HL-60 (cell line): Measurements from ENCODE around the gene SLC16A12.

ENCODE experiments used
- DNase-seq, 2 experiments: peaks; one replicate each; pipeline ENCODE4 v3.0.0-alpha.2; 2010 to 2020; ENCODE audit warnings: low read depth in 1 of 2, low spot score in 1 of 2
- H3K27ac ChIP-seq: fragments of 250-450 bp; sonication (Bioruptor Pico); replicated peaks from 2 replicates; pipeline ENCODE4 v1.5.1; 2020; ENCODE audit warnings: mild to moderate bottlenecking, moderate library complexity
- H3K27me3 ChIP-seq: fragments of 250-450 bp; sonication (Bioruptor Pico); 2 replicates; pipeline ENCODE4 v1.5.1; 2021; ENCODE audit warnings: mild to moderate bottlenecking, moderate library complexity; ENCODE audit not compliant: insufficient read depth, poor library complexity, severe bottlenecking
- H3K4me3 ChIP-seq: replicated peaks from 2 replicates; pipeline ENCODE4 v1.5.1; 2011; ENCODE audit warnings: mild to moderate bottlenecking, control low read depth, low read length; ENCODE audit not compliant: insufficient read depth
- CTCF ChIP-seq: IDR thresholded peaks from one replicate; pipeline ENCODE4 v1.5.1; 2011; ENCODE audit warnings: low read length, control low read depth, inconsistent platforms; ENCODE audit not compliant: insufficient read depth
- GABPA ChIP-seq: IDR thresholded peaks from 2 replicates; pipeline ENCODE4 v1.6.1; 2012; ENCODE audit warnings: low read depth
- POLR2AphosphoS5 ChIP-seq: IDR thresholded peaks from 2 replicates; pipeline ENCODE4 v1.6.1; 2012; ENCODE audit warnings: low read depth
- REST ChIP-seq: IDR thresholded peaks from 2 replicates; pipeline ENCODE4 v1.6.1; 2012; ENCODE audit warnings: low read depth; ENCODE audit not compliant: insufficient replicate concordance
- SPI1 ChIP-seq: IDR thresholded peaks from 2 replicates; pipeline ENCODE4 v1.6.1; 2012; ENCODE audit warnings: low read depth, mild to moderate bottlenecking, borderline replicate concordance

Gene SLC16A12

GRCh38 chr10:89503151-89503550 is 32.2 kb downstream of the SLC16A12 start:
- no peak overlapping the region for H3K4me3 ChIP-seq
- TF ChIP-seq REST (no peak), POLR2AphosphoS5 (no peak), SPI1 (no peak), CTCF (no peak), GABPA (no peak)
- no peak for DNase-seq
- H3K27me3 ChIP-seq: peaks cover 2% of the 10 kb centered on the region
- H3K27ac ChIP-seq: no peak overlapping the region

GRCh38 chr10:89502549-89502948 is 32.8 kb downstream of the SLC16A12 start:
- DNase-seq: no peak
- no peak overlapping the region for H3K4me3 ChIP-seq

GRCh38 chr10:89494575-89494974 is 40.8 kb downstream of the SLC16A12 start:
- no peak for DNase-seq
- TF ChIP-seq SPI1 (no peak), REST (no peak), GABPA (no peak), POLR2AphosphoS5 (no peak), CTCF (no peak)
- Histone ChIP-seq H3K27ac (no peak overlapping the region), H3K27me3 (peaks cover 3% of the 10 kb centered on the region), H3K4me3 (no peak overlapping the region)

More at GRCh38 chr10:89502549-89502948, 32.8 kb downstream of the SLC16A12 start:
- no peak overlapping the region for H3K27ac ChIP-seq
- TF ChIP-seq POLR2AphosphoS5 (no peak), REST (no peak), SPI1 (no peak), GABPA (no peak), CTCF (no peak)
- H3K27me3 ChIP-seq: peaks cover under 1% of the 10 kb centered on the region
